ENCODE measurements around the gene CHRNE. TPM values are rescaled to one million over a fixed set of nuclear protein-coding genes. Genes with fewer than 3 reads are reported as not detected.

CHRNE gene
- total RNA-seq, 2 experiments from 2014 or later = 0.42 to 0.47 TPM

- Mint-ChIP-seq H3K27ac (no peak overlapping the region), H3K27me3 (peaks cover 8% of the 10 kb centered on the region), H3K36me3 (peaks cover 11% of the 10 kb centered on the region)
These were observed 52.7 kb downstream of the CHRNE start for GRCh38 chr17:4850246-4850645.

GRCh38 chr17:4849011-4849536 is 53.8 kb downstream of the CHRNE start:
- DNase-seq = no peak
- H3K27me3 Mint-ChIP-seq = peaks cover 8% of the 10 kb centered on the region
- H3K36me3 Mint-ChIP-seq = peaks cover 13% of the 10 kb centered on the region
- no peak overlapping the region for H3K27ac Mint-ChIP-seq
- H3K4me3 Mint-ChIP-seq = no peak overlapping the region
- H3K9me3 Mint-ChIP-seq = peaks cover 7% of the 10 kb centered on the region
- H3K4me1 Mint-ChIP-seq = peaks cover 13% of the 10 kb centered on the region

More at GRCh38 chr17:4850246-4850645, 52.7 kb downstream of the CHRNE start:
- Mint-ChIP-seq H3K9me3 (peaks cover 7% of the 10 kb centered on the region), H3K4me1 (peaks cover 16% of the 10 kb centered on the region), H3K4me3 (no peak overlapping the region)
- no peak for DNase-seq

Other genes starting within 250 kb of the CHRNE start
- gene PELP1, start 199.0 kb downstream of the CHRNE start, total RNA-seq = 100 to 1,000 TPM; 110 to 122 TPM
- 100 to 1,000 TPM; 161 to 170 TPM for gene ARRB2, start 192.5 kb downstream of the CHRNE start, total RNA-seq
- 10 to 100 TPM; 18.3 to 21.0 TPM for gene MED11, start 171.7 kb downstream of the CHRNE start, total RNA-seq
- not detected for gene ZMYND15, start 163.3 kb downstream of the CHRNE start, total RNA-seq
- gene CXCL16, start 163.2 kb downstream of the CHRNE start, total RNA-seq = 1 to 10 TPM; 2.0 to 3.3 TPM
- gene TM4SF5, start 131.2 kb downstream of the CHRNE start, total RNA-seq = not detected
- not detected for gene VMO1, start 116.7 kb downstream of the CHRNE start, total RNA-seq
- not detected for gene GLTPD2, start 114.1 kb downstream of the CHRNE start, total RNA-seq
- gene PSMB6, start 106.9 kb downstream of the CHRNE start, total RNA-seq = 100 to 1,000 TPM; 146 to 154 TPM
- 1 to 10 TPM; 4.2 to 5.4 TPM for gene PLD2, start 95.9 kb downstream of the CHRNE start, total RNA-seq
- 10 to 100 TPM; 34.7 to 37.7 TPM for gene MINK1, start 69.8 kb downstream of the CHRNE start, total RNA-seq
- gene C17orf107, start 3.6 kb downstream of the CHRNE start, total RNA-seq = 1 to 10 TPM; 2.2 to 2.3 TPM
- gene GP1BA, start 29.2 kb upstream of the CHRNE start, total RNA-seq = not detected
- gene SLC25A11, start 36.9 kb upstream of the CHRNE start, total RNA-seq = 10 to 100 TPM; 80.9 to 89.3 TPM
- 100 to 1,000 TPM; 165 to 166 TPM for gene RNF167, start 37.2 kb upstream of the CHRNE start, total RNA-seq
- gene PFN1, start 45.4 kb upstream of the CHRNE start, total RNA-seq = 1,000 to 10,000 TPM; 1,791 to 1,802 TPM
- 10 to 100 TPM; 27.8 to 30.7 TPM for gene ENO3, start 48.0 kb upstream of the CHRNE start, total RNA-seq
- 10 to 100 TPM; 62.2 to 63.6 TPM for gene SPAG7, start 64.7 kb upstream of the CHRNE start, total RNA-seq
- gene CAMTA2, start 84.6 kb upstream of the CHRNE start, total RNA-seq = 100 to 1,000 TPM; 107 to 108 TPM
- under 1 TPM; 0.29 to 0.36 TPM for gene INCA1, start 94.4 kb upstream of the CHRNE start, total RNA-seq
- gene KIF1C, start 94.9 kb upstream of the CHRNE start, total RNA-seq = 10 to 100 TPM; 49.9 to 51.1 TPM
- not detected for gene SLC52A1, start 132.3 kb upstream of the CHRNE start, total RNA-seq
- 1 to 10 TPM; 2.3 to 2.4 TPM for gene ZFP3, start 175.4 kb upstream of the CHRNE start, total RNA-seq
- gene ZNF232, start 208.8 kb upstream of the CHRNE start, total RNA-seq = 10 to 100 TPM; 24.0 to 27.5 TPM
- under 1 TPM; 0.04 to 0.10 TPM for gene USP6, start 212.9 kb upstream of the CHRNE start, total RNA-seq

Measured in activated naive CD8-positive, alpha-beta T cell treated with anti-CD3 and anti-CD28 coated beads for 36 hours (primary cell).